A204.1 (cell line): ENCODE measurements around the gene INSC.

Source experiments
- FAIRE-seq: peaks from 2 replicates; lab custom pipeline; 2012; peaks lifted over from hg19 to GRCh38; lab: Jason Lieb, UNC

Gene INSC

DNA sequence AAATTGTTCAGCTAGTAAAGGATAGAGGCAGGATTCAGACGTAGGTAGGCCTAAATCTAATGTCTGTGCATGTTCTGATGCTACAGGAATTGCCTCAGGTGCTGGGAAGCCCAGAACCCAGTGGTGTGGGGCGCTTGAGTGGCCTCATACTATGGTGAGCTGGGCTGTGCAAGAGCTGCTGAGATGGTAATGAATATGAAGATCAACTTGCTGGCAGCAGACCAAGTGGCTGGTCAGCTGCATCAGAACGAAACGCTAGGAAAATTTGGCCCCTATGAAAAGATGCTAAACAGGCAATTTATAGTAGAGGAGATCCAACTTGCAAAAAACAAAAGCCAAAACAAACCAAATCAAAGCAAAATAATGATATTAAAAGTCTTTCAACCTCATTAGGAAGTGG, 102.7 kb downstream of the INSC start:
- FAIRE-seq = no peak

GRCh38 chr11:15222777-15223176, 108.1 kb downstream of the INSC start:
- no peak for FAIRE-seq

- FAIRE-seq = no peak
Measured at GRCh38 chr11:15223318-15223717, 108.6 kb downstream of the INSC start.

GRCh38 chr11:15224466-15224865, 109.7 kb downstream of the INSC start:
- FAIRE-seq = no peak

DNA sequence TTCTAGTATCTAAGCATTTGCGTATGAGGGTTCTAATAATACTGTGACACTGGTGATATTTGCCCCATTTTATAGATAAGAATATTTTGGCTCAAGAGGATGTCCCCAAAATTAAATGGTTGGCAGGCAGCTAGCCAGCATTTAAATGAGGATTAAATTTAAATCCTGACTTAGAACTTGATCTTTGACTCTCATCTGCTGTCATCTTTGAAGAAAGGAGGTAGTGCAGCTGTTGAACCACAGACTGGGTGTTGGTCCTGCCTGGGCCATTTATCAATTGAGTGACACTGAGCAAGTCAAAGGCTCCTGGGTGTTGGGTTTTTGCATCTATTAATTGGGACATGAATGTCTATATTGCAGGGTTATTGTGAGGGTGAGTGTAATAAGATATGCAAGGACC, 112.3 kb downstream of the INSC start:
- FAIRE-seq = no peak

GRCh38 chr11:15228331-15228849, 113.7 kb downstream of the INSC start:
- FAIRE-seq = no peak

DNA sequence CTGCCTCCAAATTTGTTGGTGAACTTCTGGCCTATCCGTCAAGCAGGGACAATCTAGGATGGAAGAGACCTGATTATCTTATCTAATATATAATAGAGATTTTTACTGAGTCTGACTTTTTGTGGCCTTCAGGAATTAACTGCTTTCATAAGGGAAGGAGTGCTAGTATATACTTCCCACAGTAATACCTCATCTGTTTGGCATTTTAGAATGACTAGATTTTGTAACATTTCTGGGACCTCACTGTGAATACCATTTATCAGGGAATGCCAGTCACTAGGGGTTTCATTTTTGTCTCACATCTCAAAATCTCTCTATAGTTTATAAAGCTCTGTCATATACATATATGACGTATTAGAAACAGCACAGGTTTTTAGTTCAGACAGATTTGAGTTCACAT, 114.3 kb downstream of the INSC start:
- FAIRE-seq = no peak

- FAIRE-seq = no peak
Measured at GRCh38 chr11:15232496-15232895, 117.8 kb downstream of the INSC start.

GRCh38 chr11:15233371-15234165, 118.8 kb downstream of the INSC start:
- FAIRE-seq = no peak

DNA sequence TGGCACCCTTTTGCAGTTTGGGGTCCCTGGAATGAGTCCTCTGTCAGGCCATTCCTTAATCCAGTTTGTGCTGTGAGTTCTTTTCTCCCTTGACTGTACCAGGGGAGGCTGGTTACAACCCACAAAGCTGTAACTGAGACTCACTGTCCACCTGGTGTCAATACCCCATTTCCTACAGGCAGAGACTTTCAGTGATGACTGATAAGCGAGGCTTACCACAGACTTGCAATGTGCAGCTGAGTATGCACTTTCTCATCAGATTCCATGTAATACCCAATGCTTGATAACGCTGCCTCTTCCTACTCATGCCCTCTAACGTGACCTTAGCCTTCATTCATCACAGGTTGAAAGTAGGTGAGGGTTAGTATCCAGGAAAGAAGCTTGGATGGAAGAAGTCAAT, 120.1 kb downstream of the INSC start:
- FAIRE-seq = no peak

DNA sequence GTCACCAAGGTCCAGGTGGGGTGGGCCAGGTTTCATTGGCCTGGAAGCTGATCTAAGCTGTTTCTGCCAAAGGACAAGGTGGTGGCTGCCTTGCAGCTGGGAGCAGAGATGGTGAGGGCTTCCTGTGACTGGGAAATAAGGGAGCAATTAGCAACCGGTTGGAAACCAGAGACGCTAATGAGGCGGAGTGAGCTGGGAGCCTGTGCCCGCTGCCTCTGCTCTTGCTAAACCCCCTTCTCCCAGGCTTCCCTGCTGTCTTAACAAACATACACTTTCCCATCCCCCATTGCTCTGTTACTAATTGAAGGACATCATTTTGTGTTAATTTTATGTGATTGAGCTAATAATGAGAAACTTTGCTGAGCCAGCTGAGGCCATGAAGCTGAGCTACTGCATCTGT, 121.8 kb downstream of the INSC start:
- FAIRE-seq = no peak

- FAIRE-seq = no peak
Measured at GRCh38 chr11:15238856-15239255, 124.1 kb downstream of the INSC start.

- FAIRE-seq = no peak
Measured at GRCh38 chr11:15248749-15249148, 134.0 kb downstream of the INSC start.

GRCh38 chr11:15258433-15259165, 143.9 kb downstream of the INSC start:
- FAIRE-seq = no peak

DNA sequence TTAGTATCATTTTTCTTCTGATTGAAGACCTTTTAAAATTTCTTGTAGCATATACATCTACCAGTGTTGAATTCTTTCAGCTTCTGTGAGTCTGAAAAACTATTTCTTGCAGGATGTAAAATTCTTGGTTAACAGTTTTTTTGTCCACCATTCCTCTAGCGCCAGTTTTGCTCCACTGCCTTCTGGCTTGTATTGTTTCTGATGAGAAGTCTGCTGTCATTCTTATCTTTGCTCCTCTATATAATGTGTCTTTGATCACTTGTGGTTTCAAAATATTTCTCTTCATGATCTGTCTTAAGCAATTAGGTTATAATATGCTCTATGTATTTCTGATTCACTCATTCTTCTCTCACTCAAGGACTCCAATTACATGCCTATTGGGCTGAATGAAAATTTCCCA, 152.3 kb downstream of the INSC start:
- no peak for FAIRE-seq

GRCh38 chr11:15268598-15268997, 153.9 kb downstream of the INSC start:
- FAIRE-seq = no peak

DNA sequence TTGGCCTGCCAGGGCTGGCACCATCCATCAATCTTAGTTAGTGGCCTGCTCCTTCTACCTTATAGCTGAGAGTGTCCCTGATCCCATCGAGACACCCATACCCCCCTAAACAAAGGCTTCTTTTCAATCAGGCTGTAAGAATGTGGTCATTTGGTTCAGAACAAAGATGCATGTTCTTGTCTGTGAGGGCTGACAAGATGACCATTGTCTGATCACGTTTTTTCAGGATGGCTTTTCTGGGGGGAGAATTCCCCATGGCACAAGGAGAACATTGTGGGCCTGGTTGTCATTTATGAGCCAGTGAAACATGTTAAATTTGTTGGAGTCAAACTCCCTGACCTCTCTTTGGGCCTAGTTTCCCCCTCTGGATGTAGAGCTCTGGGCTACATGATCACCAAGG, 160.4 kb downstream of the INSC start:
- FAIRE-seq = no peak

- no peak for FAIRE-seq
Measured at GRCh38 chr11:15276621-15277020, 161.9 kb downstream of the INSC start.

DNA sequence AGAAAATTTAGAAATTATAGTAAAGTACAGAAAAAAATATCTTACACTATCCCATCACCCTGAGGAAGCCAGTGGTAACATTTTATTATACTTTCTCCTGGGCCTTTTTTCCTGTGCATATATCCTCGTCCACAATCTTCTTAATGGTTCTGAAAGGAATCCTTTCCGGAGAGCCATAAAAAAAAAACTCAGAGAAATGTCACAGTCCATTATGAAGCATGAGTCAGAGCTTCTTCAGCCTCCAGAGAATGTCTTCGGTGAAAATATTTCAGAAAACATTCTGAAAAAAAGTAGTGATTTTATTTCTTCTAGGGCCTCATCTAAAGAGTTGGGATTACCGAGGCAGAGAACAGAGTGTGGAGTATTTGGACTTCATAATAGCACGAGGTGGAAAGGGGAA, 163.4 kb downstream of the INSC start:
- no peak for FAIRE-seq

DNA sequence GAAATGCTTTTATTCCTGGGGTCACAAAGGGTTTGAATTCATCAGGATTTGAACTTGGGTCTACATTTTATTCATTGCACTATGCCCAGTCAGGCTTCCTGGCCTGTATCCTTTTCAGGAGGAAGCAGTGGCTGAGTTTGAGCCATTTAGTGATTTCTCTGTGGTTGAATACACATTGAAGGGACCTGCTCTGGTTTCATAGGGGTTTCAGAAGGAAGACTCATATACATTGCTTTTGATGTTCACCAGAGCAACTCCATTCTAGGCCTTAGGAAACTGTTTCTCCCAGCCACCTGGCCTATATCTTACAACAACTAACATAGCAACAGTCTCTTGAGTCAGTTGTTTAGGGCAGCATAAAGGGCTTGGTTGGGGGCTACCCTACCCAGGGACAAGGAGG, 165.7 kb downstream of the INSC start:
- no peak for FAIRE-seq

DNA sequence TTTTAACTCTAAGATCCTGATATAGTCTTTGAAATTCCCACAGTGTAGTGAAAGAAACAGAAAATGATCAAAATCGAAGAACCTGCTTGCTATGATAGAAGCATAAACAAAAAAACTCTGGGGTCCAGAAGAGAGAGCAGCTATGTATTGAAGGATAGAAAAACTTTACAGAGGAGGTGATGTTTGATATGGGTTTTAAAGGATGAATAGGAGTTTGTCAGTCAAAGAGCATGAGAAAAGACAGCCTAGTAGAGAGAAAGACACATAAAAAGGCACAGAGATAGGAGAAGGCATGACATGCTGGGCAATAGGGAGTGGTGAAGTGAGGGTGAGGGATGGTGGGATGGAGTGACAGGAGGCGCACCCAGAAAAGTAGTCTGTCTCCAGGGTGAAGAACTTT, 168.0 kb downstream of the INSC start:
- no peak for FAIRE-seq

- FAIRE-seq = no peak
Measured at GRCh38 chr11:15286465-15286864, 171.7 kb downstream of the INSC start.

DNA sequence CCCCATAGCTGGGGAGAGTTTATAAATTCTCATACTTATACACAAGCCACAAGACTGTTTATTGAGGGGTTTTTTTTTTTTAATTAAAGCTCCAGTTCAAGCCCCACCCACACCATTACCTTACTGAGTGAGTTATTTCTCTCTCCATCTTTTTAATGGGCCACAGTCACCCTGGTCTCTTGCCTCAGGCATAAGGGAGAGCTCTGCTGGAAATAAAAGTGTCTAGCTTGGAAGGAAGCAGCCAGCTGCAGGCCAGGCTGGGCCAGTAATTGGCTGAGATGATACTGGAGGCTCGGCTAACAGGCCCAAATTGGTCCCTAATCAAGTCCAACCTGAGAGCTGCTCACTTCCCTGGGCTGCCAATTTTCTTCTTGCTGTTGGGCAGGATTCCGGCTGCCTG, 174.1 kb downstream of the INSC start:
- no peak for FAIRE-seq

DNA sequence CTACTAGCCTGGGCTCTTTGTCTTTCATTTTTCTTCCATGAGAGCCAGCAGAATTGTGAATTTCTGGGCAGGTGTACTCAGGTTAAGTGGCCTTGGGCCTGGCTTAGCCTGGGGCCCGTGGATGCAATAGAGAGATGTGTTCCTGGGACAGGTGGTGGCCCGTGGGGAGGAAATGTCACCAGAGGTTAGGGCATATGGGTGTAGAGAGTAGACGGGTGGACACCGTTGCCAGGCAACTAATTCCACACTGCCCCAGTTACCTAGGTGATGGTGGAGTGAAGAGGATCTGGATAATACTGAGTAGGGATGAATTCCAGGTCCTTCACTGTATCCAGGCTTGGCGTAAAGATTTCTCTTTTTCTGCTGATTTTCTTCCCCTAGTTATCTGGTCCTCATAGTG, 175.0 kb downstream of the INSC start:
- FAIRE-seq = no peak
